UCSD-AML1 (cell line): ENCODE results near the gene PPP1R12B.
"Not testable (repeated sequence)": the region's sequence is repeated elsewhere in the genome, so short reads cannot be mapped to it uniquely, and the experiment has no call there.

Source experiments
- DNase-seq: peaks from one replicate; lab custom pipeline; 2025; ENCODE audit not compliant: unreplicated experiment; lab: John Stamatoyannopoulos, UW

The PPP1R12B gene

GRCh38 chr1:202473266-202474045 is 125.0 kb downstream of the PPP1R12B start:
- not testable (repeated sequence) for DNase-seq

GRCh38 chr1:202479661-202480060 is 131.2 kb downstream of the PPP1R12B start:
- DNase-seq = not testable (repeated sequence)

GRCh38 chr1:202480640-202481039 is 132.1 kb downstream of the PPP1R12B start:
- DNase-seq = not testable (repeated sequence)

- not testable (repeated sequence) for DNase-seq
These were observed 134.9 kb downstream of the PPP1R12B start for GRCh38 chr1:202483362-202483761.

- not testable (repeated sequence) for DNase-seq
These were observed 135.5 kb downstream of the PPP1R12B start for GRCh38 chr1:202484032-202484431.

GRCh38 chr1:202484820-202485219 is 136.3 kb downstream of the PPP1R12B start:
- not testable (repeated sequence) for DNase-seq

GRCh38 chr1:202488178-202488649 is 139.7 kb downstream of the PPP1R12B start:
- not testable (repeated sequence) for DNase-seq

GRCh38 chr1:202489101-202489500 is 140.6 kb downstream of the PPP1R12B start:
- not testable (repeated sequence) for DNase-seq

- not testable (repeated sequence) for DNase-seq
These were observed 144.6 kb downstream of the PPP1R12B start for GRCh38 chr1:202493112-202493511.

GRCh38 chr1:202498542-202498941 is 150.0 kb downstream of the PPP1R12B start:
- DNase-seq = no peak

- not testable (repeated sequence) for DNase-seq
These were observed 151.5 kb downstream of the PPP1R12B start for GRCh38 chr1:202499997-202500396.

- DNase-seq = no peak
These were observed 152.8 kb downstream of the PPP1R12B start for GRCh38 chr1:202501281-202501680.

- DNase-seq = no peak
These were observed 156.9 kb downstream of the PPP1R12B start for GRCh38 chr1:202505356-202505755.

- DNase-seq = not testable (repeated sequence)
These were observed 157.5 kb downstream of the PPP1R12B start for GRCh38 chr1:202505880-202506575.

- not testable (repeated sequence) for DNase-seq
These were observed 160.4 kb downstream of the PPP1R12B start for GRCh38 chr1:202508863-202509262.

GRCh38 chr1:202513875-202514274 is 165.4 kb downstream of the PPP1R12B start:
- not testable (repeated sequence) for DNase-seq

- DNase-seq = no peak
These were observed 168.0 kb downstream of the PPP1R12B start for GRCh38 chr1:202516434-202516877.

GRCh38 chr1:202517146-202517545 is 168.6 kb downstream of the PPP1R12B start:
- DNase-seq = not testable (repeated sequence)

GRCh38 chr1:202518180-202518579 is 169.7 kb downstream of the PPP1R12B start:
- not testable (repeated sequence) for DNase-seq

GRCh38 chr1:202518905-202519304 is 170.4 kb downstream of the PPP1R12B start:
- not testable (repeated sequence) for DNase-seq

- DNase-seq = not testable (repeated sequence)
These were observed 171.8 kb downstream of the PPP1R12B start for GRCh38 chr1:202520129-202520856.
